K562 (cell line): ENCODE results near the gene ASB2. TPM values are rescaled to one million over a fixed set of nuclear protein-coding genes. Genes with fewer than 3 reads are reported as not detected.

Source experiments
- EWSR1 ChIP-seq: fragments of 450-650 bp; IDR thresholded peaks from 2 replicates; pipeline ENCODE4 v1.6.1; 2018; ENCODE audit warnings: borderline replicate concordance, mild to moderate bottlenecking, low read depth, moderate library complexity; ENCODE audit not compliant: partially characterized antibody
- NFRKB ChIP-seq: fragments of 450-650 bp; IDR thresholded peaks from 2 replicates; pipeline ENCODE4 v1.6.1; 2016; ENCODE audit warnings: low read depth
- ZNF695 ChIP-seq: fragments of 450-650 bp; formaldehyde crosslinking; IDR thresholded peaks from 2 replicates; pipeline ENCODE4 v1.4.0; 2020; ENCODE audit warnings: mild to moderate bottlenecking, moderate library complexity
- polyA plus RNA-seq, 8 experiments: library from polyadenylated mRNA; depleted of rRNA in 4 of 8; stranded (reverse) in 5 of 8; unstranded in 3 of 8; fragments of >200 nt; fragmentation: Nextera tagmentation in 2 of 8; fragmentation: Illumina TruSeq in 1 of 8; extraction: Ambion mirVana in 2 of 8; extraction: Trizol in 1 of 8; gene quantifications; 2 replicates each; pipeline versions ENCODE4 v1.2.1 to v1.2.3, GENCODE V29; 2011 to 2014; ENCODE audit warnings: inconsistent platforms in 1 of 8, missing spikeins in 1 of 8
- total RNA-seq, 7 experiments: library from RNA; depleted of rRNA in 6 of 7; stranded (reverse); fragments of >200 nt in 6 of 7; fragmentation: Illumina TruSeq in 2 of 7; extraction: Trizol in 2 of 7; gene quantifications; 2 replicates each; pipeline versions ENCODE4 v1.2.1 to v1.2.3, GENCODE V29; 2011 to 2021; ENCODE audit warnings: low replicate concordance in 1 of 7
- TF ChIP-seq, protein P1 (sequence below): sonication (generic); formaldehyde crosslinking; IDR thresholded peaks from 2 replicates; pipeline ENCODE4 v1.8.1; 2023; ENCODE audit warnings: missing genetic modification reagents, mild to moderate bottlenecking, borderline replicate concordance
- TF ChIP-seq, protein P2 (sequence below): sonication (generic); formaldehyde crosslinking; IDR thresholded peaks from 2 replicates; pipeline ENCODE4 v1.9.0; 2022; ENCODE audit warnings: mild to moderate bottlenecking, missing genetic modification reagents
- TF ChIP-seq, protein P3 (sequence below): fragments of 250-450 bp; sonication (Bioruptor Pico); IDR thresholded peaks from 2 replicates; pipeline ENCODE4 v1.8.0; 2022; ENCODE audit warnings: inconsistent platforms

Gene ASB2
- total and polyA plus RNA-seq, 9 of the 15 experiments (the other 6 are each of a cell fraction or from before 2014, with no cell fraction given) = not detected

DNA sequence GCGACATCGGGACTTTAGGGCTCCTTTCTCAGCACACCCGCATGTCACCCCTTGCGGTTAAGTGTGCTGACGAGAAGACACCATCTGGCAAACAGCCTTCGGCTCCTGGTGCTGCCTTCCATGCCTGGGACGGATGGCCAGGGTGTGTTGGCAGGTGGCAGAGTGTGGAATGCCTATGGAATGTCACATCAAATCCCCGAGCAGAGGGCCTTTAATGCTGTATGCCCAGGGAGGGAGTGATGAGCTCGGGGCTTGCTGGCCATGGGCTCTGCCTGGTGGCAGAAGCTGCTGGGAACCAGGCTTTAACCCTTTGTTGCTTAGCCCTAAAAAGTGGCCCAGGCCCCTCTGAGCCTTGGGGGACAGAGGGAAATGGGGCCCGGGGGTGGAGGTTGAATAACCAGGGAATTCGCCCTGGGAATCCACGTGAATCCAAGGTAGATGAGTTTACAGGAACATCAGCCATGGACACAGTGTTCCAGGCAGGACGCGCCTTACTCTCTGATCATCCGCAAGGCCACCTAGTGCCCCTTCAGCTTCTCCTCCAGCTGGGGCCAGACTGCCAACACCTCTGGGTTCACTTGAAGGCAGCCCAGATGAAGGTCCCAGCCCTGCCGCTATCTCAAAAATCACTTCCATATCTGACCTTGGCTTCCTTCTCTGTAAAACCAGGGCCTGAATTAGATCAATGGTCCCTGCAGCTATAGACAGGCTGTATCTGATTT, 31.9 kb downstream of the ASB2 start (continued):
- TF ChIP-seq, protein P1, sequence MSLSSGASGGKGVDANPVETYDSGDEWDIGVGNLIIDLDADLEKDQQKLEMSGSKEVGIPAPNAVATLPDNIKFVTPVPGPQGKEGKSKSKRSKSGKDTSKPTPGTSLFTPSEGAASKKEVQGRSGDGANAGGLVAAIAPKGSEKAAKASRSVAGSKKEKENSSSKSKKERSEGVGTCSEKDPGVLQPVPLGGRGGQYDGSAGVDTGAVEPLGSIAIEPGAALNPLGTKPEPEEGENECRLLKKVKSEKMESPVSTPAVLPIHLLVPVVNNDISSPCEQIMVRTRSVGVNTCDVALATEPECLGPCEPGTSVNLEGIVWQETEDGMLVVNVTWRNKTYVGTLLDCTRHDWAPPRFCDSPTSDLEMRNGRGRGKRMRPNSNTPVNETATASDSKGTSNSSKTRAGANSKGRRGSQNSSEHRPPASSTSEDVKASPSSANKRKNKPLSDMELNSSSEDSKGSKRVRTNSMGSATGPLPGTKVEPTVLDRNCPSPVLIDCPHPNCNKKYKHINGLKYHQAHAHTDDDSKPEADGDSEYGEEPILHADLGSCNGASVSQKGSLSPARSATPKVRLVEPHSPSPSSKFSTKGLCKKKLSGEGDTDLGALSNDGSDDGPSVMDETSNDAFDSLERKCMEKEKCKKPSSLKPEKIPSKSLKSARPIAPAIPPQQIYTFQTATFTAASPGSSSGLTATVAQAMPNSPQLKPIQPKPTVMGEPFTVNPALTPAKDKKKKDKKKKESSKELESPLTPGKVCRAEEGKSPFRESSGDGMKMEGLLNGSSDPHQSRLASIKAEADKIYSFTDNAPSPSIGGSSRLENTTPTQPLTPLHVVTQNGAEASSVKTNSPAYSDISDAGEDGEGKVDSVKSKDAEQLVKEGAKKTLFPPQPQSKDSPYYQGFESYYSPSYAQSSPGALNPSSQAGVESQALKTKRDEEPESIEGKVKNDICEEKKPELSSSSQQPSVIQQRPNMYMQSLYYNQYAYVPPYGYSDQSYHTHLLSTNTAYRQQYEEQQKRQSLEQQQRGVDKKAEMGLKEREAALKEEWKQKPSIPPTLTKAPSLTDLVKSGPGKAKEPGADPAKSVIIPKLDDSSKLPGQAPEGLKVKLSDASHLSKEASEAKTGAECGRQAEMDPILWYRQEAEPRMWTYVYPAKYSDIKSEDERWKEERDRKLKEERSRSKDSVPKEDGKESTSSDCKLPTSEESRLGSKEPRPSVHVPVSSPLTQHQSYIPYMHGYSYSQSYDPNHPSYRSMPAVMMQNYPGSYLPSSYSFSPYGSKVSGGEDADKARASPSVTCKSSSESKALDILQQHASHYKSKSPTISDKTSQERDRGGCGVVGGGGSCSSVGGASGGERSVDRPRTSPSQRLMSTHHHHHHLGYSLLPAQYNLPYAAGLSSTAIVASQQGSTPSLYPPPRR (CRISPR knock-in tag) = no peak
- TF ChIP-seq, protein P2, sequence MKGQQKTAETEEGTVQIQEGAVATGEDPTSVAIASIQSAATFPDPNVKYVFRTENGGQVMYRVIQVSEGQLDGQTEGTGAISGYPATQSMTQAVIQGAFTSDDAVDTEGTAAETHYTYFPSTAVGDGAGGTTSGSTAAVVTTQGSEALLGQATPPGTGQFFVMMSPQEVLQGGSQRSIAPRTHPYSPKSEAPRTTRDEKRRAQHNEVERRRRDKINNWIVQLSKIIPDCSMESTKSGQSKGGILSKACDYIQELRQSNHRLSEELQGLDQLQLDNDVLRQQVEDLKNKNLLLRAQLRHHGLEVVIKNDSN (CRISPR knock-in tag) = no peak
- TF ChIP-seq NFRKB (no peak), ZNF695 (CRISPR knock-in tag) (no peak), EWSR1 (no peak)
- TF ChIP-seq, protein P3, sequence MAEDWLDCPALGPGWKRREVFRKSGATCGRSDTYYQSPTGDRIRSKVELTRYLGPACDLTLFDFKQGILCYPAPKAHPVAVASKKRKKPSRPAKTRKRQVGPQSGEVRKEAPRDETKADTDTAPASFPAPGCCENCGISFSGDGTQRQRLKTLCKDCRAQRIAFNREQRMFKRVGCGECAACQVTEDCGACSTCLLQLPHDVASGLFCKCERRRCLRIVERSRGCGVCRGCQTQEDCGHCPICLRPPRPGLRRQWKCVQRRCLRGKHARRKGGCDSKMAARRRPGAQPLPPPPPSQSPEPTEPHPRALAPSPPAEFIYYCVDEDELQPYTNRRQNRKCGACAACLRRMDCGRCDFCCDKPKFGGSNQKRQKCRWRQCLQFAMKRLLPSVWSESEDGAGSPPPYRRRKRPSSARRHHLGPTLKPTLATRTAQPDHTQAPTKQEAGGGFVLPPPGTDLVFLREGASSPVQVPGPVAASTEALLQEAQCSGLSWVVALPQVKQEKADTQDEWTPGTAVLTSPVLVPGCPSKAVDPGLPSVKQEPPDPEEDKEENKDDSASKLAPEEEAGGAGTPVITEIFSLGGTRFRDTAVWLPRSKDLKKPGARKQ (CRISPR knock-in tag) = no peak
